ENCODE data around the gene OR11L1.

DNA sequence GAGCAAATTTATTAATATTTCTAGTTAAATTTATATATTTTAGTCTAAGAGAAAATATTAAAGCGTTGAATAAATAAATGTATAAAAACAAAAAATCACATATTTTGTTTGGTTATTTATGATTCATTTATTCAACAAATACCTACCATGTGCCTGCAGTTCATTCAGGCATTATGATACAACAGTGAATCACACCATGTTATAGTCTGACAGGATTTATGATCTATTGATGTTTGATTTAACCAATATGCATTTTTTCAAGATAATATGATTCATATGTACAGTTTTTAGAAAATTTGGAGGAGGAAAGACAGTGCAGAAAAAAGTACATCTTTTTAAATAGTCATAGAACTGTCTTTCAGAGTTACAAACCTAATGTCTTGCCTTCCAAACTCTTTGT is 7.9 kb upstream of the OR11L1 start:
- TF ChIP-seq CTCF (IDR thresholded peaks at IDR 0.05), result no peak
- no peak for TF ChIP-seq POLR2A (IDR thresholded peaks at IDR 0.05)
